Measurements from ENCODE around the gene HACD1.
A peak's percentile ranks its signal among the peaks of the same experiment; 100 is the strongest.

HACD1 gene

DNA sequence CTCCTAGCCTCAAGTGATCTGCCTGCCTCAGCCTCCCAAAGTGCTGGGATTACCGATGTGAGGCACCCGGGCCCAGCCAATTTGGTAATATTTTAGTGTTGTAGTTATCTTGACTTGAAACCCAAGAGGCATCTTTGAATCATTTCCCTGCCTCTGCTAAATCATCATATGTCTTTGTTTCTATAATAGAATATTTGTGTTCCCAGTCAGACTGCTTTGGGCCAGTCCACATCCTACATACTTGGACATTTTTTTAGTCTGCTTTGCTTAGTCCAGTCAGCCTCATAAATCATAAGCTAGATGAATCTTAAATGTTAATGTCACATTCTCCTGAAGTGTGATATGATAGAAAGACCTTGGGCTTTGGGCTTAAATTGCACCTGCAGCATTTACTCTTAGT lies 32.7 kb upstream of the HACD1 start:
- TF ChIP-seq CTCF (IDR thresholded peaks at IDR 0.05; ENCODE audit: control insufficient read depth, insufficient read depth, low read depth, low read length, missing control alignments) = no peak
- no peak overlapping the region for H3K4me3 ChIP-seq (ENCODE audit: control insufficient read depth, low read depth, low read length)
- peak; percentile 42 for DNase-seq (ENCODE audit: low read depth)

DNA sequence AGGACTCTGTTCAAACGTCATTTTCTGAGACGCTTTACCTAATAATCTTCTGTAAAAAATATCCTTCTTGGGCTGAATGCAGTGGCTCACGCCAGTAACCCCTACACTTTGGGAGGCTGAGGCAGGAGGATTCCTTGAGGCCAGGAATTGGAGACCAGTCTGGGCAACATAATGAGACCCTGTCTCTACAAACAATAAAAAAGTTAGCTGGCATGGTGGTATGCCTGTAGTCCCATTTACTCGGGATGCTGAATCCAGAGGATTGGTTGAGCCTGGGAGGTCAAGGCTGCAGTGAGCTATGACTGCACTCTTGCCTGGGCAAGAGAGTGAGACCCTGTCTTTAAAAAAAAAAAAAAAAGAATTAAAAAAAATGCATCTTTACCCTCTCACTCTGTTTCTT lies 31.9 kb upstream of the HACD1 start:
- no peak for TF ChIP-seq CTCF (IDR thresholded peaks at IDR 0.05; ENCODE audit: control insufficient read depth, insufficient read depth, low read depth, low read length, missing control alignments)
- DNase-seq (ENCODE audit: low read depth) = no peak
- H3K4me3 ChIP-seq (ENCODE audit: control insufficient read depth, low read depth, low read length) = no peak overlapping the region

- TF ChIP-seq CTCF (IDR thresholded peaks at IDR 0.05; ENCODE audit: control insufficient read depth, insufficient read depth, low read depth, low read length, missing control alignments) = no peak
- H3K4me3 ChIP-seq (ENCODE audit: control insufficient read depth, low read depth, low read length) = no peak overlapping the region
- DNase-seq (ENCODE audit: low read depth) = no peak
These were observed 31.3 kb upstream of the HACD1 start for GRCh38 chr10:17648243-17649035.

DNA sequence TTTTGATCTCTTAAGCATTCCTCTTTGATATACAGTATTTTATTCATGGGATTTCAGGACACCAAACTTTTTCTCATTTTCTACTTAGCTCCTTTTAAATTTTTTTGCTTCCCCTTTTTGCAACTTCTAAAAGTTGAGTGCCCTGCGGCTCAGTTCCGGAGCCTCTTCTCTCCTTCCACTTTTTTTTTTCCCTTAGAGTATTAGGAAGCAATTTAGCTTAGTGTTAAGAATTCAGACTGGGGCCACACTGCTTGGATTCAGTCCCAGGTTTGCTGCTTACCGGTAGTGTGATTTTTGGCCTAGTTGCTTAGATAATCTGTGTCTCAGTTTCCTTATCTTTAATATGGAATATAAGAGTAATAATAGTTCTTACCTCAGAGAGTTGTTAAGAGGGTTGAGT lies 30.2 kb upstream of the HACD1 start:
- no peak for TF ChIP-seq CTCF (IDR thresholded peaks at IDR 0.05; ENCODE audit: control insufficient read depth, insufficient read depth, low read depth, low read length, missing control alignments)
- DNase-seq (ENCODE audit: low read depth) = no peak
- no peak overlapping the region for H3K4me3 ChIP-seq (ENCODE audit: control insufficient read depth, low read depth, low read length)

DNA sequence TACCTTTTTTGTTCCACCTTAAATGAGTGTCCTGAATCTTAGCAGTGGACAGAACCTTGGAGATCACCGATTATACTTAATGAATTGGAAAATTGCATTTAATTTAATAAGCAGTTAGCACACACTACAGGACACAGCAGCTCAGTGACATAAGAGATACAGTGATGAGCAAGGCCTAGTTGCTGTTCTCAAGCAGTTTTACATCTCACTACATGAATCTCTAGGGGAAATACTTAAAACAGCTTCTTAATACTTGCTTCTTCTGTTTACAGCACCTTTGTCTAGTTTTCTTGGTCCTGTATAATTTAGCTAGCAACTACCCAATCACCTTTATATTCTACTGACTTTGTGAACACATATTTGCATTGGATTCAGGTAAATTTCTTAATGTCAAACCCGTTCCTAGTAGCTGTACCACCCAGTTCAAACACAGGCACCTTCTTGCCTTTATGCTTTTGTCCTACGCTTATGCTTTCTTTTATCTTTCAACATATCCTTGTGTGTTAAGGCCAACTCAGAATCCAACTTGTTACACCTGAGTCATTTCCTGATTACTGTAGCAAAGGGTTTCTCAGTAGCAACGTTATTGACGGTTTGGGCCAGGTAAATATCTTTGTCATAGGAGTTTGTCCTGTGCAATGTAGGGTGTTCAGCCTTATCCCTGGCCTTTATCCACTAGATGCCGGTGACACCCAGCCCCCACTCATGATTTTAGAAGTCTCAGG lies 28.6 kb upstream of the HACD1 start:
- TF ChIP-seq CTCF (IDR thresholded peaks at IDR 0.05; ENCODE audit: control insufficient read depth, insufficient read depth, low read depth, low read length, missing control alignments) = no peak

GRCh38 chr10:17644485-17644943 lies 27.3 kb upstream of the HACD1 start:
- no peak for TF ChIP-seq CTCF (IDR thresholded peaks at IDR 0.05; ENCODE audit: control insufficient read depth, insufficient read depth, low read depth, low read length, missing control alignments)
- DNase-seq (ENCODE audit: low read depth) = no peak
- H3K4me3 ChIP-seq (ENCODE audit: control insufficient read depth, low read depth, low read length) = peak overlapping the region; percentile 91

More for the DNA sequence above, 28.6 kb upstream of the HACD1 start:
- H3K4me3 ChIP-seq (ENCODE audit: control insufficient read depth, low read depth, low read length) = no peak overlapping the region; the same call in 1 of the 2 replicates
- no peak for DNase-seq (ENCODE audit: low read depth)
